Measurements from ENCODE around the gene WDR45.

The WDR45 gene

DNA sequence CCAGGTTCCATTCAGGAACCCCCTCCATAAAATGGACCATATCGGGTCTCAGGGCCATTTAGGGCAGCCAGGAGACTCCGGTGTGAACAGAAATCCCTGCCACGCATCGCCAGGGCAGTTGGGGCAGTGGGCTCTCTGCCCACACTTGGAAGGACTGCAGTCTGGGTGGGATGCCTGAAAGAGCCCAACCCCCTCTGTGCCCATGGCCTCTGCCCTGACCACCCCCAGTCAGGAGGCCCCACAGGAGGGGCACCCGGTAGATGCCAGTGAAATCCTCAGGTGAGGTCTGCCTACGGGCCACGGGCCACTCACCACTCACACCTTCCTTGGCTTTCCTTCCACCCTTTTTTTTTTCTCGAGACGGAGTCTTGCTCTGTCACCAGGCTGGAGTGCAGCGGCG lies 10.6 kb downstream of the WDR45 start:
- Histone ChIP-seq H3K27ac (replicated peaks) (no peak overlapping the region), H3K4me3 (replicated peaks; ENCODE audit: insufficient read depth, low read length) (no peak overlapping the region), H3K27me3 (ENCODE audit: insufficient read depth, poor library complexity, severe bottlenecking) (no peaks in the 10 kb centered on the region)
- no peak for TF ChIP-seq SPI1 (IDR thresholded peaks at IDR 0.05; ENCODE audit: borderline replicate concordance, low read depth)
- DNase-seq (ENCODE audit: low read depth in 1 of 2, low spot score in 1 of 2), result no peak

GRCh38 chrX:49067285-49068120 lies 12.2 kb downstream of the WDR45 start:
- no peak for DNase-seq (ENCODE audit: low read depth in 1 of 2, low spot score in 1 of 2)
- Histone ChIP-seq H3K27ac (replicated peaks) (no peak overlapping the region), H3K27me3 (ENCODE audit: insufficient read depth, poor library complexity, severe bottlenecking) (no peaks in the 10 kb centered on the region), H3K4me3 (replicated peaks; ENCODE audit: insufficient read depth, low read length) (no peak overlapping the region)
- TF ChIP-seq SPI1 (IDR thresholded peaks at IDR 0.05; ENCODE audit: borderline replicate concordance, low read depth) (no peak), GABPA (IDR thresholded peaks at IDR 0.05; ENCODE audit: low read depth) (no peak), CTCF (IDR thresholded peaks at IDR 0.05; ENCODE audit: insufficient read depth, low read length) (no peak), POLR2AphosphoS5 (IDR thresholded peaks at IDR 0.05; ENCODE audit: low read depth) (no peak), REST (IDR thresholded peaks at IDR 0.05; ENCODE audit: insufficient replicate concordance, low read depth) (no peak)

DNA sequence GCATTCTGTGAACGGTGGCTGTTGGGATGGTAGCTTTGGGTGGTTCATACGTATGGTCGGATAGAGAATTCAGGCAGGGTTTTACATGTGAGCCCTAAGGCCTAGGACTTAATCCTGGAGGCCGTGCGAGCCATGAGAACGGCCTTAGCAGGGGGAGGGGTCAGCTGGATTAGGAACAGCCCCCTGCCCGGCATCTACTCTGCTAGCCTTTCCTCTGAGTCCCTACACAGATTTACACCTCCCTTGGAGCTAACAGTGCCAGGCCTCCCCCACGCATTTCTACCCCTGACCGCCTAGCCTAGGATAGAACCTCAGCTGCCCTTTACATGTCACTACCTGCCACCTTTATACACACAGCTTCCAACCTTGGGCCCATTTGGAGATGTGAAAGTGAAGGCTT lies 13.0 kb downstream of the WDR45 start:
- Histone ChIP-seq H3K27ac (replicated peaks) (no peak overlapping the region), H3K27me3 (ENCODE audit: insufficient read depth, poor library complexity, severe bottlenecking) (no peaks in the 10 kb centered on the region), H3K4me3 (replicated peaks; ENCODE audit: insufficient read depth, low read length) (no peak overlapping the region)
- TF ChIP-seq POLR2AphosphoS5 (IDR thresholded peaks at IDR 0.05; ENCODE audit: low read depth) (no peak), REST (IDR thresholded peaks at IDR 0.05; ENCODE audit: insufficient replicate concordance, low read depth) (no peak), CTCF (IDR thresholded peaks at IDR 0.05; ENCODE audit: insufficient read depth, low read length) (no peak), GABPA (IDR thresholded peaks at IDR 0.05; ENCODE audit: low read depth) (no peak), SPI1 (IDR thresholded peaks at IDR 0.05; ENCODE audit: borderline replicate concordance, low read depth) (no peak)
- no peak for DNase-seq (ENCODE audit: low read depth in 1 of 2, low spot score in 1 of 2)

GRCh38 chrX:49066278-49066677 lies 13.4 kb downstream of the WDR45 start:
- Histone ChIP-seq H3K27me3 (ENCODE audit: insufficient read depth, poor library complexity, severe bottlenecking) (no peaks in the 10 kb centered on the region), H3K4me3 (replicated peaks; ENCODE audit: insufficient read depth, low read length) (no peak overlapping the region), H3K27ac (replicated peaks) (no peak overlapping the region)
- TF ChIP-seq POLR2AphosphoS5 (IDR thresholded peaks at IDR 0.05; ENCODE audit: low read depth) (no peak), REST (IDR thresholded peaks at IDR 0.05; ENCODE audit: insufficient replicate concordance, low read depth) (no peak), SPI1 (IDR thresholded peaks at IDR 0.05; ENCODE audit: borderline replicate concordance, low read depth) (no peak), GABPA (IDR thresholded peaks at IDR 0.05; ENCODE audit: low read depth) (no peak), CTCF (IDR thresholded peaks at IDR 0.05; ENCODE audit: insufficient read depth, low read length) (no peak)
- no peak for DNase-seq (ENCODE audit: low read depth in 1 of 2, low spot score in 1 of 2)

Measured in HL-60 (cell line).